HT-29 (cell line): Measurements from ENCODE around the gene PRKAG2. TPM values are rescaled to one million over a fixed set of nuclear protein-coding genes. Genes with fewer than 3 reads are reported as not detected.

Experiments used
- DNase-seq: peaks from one replicate; pipeline ENCODE4 v3.0.0-alpha.2; 2015; ENCODE audit warnings: low spot score
- total RNA-seq: library from RNA; depleted of rRNA; stranded (reverse); fragments of >200 nt; shearing (Covaris generic); gene quantifications from 2 replicates; pipeline ENCODE4 v1.2.3, GENCODE V29; 2014

Gene PRKAG2
- total RNA-seq, 1 experiment from 2014 or later, result 5.4 TPM

- no peak for DNase-seq
Measured at GRCh38 chr7:151625606-151626005, 251.3 kb downstream of the PRKAG2 start.

GRCh38 chr7:151624246-151624928 lies 252.5 kb downstream of the PRKAG2 start:
- DNase-seq, result no peak

GRCh38 chr7:151623766-151624165 lies 253.1 kb downstream of the PRKAG2 start:
- DNase-seq, result no peak

- DNase-seq, result no peak
Measured at GRCh38 chr7:151621961-151622360, 255.0 kb downstream of the PRKAG2 start.

GRCh38 chr7:151616443-151617213 lies 260.3 kb downstream of the PRKAG2 start:
- DNase-seq, result no peak

GRCh38 chr7:151615784-151616183 lies 261.1 kb downstream of the PRKAG2 start:
- no peak for DNase-seq

GRCh38 chr7:151615058-151615457 lies 261.9 kb downstream of the PRKAG2 start:
- no peak for DNase-seq

- no peak for DNase-seq
Measured at GRCh38 chr7:151614019-151614418, 262.9 kb downstream of the PRKAG2 start.

- DNase-seq, result no peak
Measured at GRCh38 chr7:151611878-151612277, 265.0 kb downstream of the PRKAG2 start.

GRCh38 chr7:151611041-151611440 lies 265.9 kb downstream of the PRKAG2 start:
- DNase-seq, result no peak

- DNase-seq, result peak; percentile 95
Measured at GRCh38 chr7:151608031-151608551, 268.8 kb downstream of the PRKAG2 start.

- peak; percentile 80 for DNase-seq
Measured at GRCh38 chr7:151607464-151607867, 269.4 kb downstream of the PRKAG2 start.

GRCh38 chr7:151603951-151604350 lies 273.0 kb downstream of the PRKAG2 start:
- no peak for DNase-seq

GRCh38 chr7:151601521-151602305 lies 275.2 kb downstream of the PRKAG2 start:
- no peak for DNase-seq

GRCh38 chr7:151600331-151600730 lies 276.6 kb downstream of the PRKAG2 start:
- no peak for DNase-seq

- DNase-seq, result no peak
Measured at GRCh38 chr7:151599401-151600227, 277.3 kb downstream of the PRKAG2 start.

GRCh38 chr7:151597541-151598444 lies 279.1 kb downstream of the PRKAG2 start:
- DNase-seq, result no peak

GRCh38 chr7:151595702-151596350 lies 281.1 kb downstream of the PRKAG2 start:
- DNase-seq, result no peak

GRCh38 chr7:151592868-151593486 lies 283.9 kb downstream of the PRKAG2 start:
- DNase-seq, result no peak
